Endodermal cell (in vitro differentiated cells): ENCODE results near the gene DNAH6. TPM values are rescaled to one million over a fixed set of nuclear protein-coding genes. Genes with fewer than 3 reads are reported as not detected.

Experiments used
- DNase-seq: peaks from one replicate; pipeline ENCODE4 v3.0.0-alpha.2; 2017
- H3K27ac ChIP-seq: 2 replicates; pipeline ENCODE4 v1.5.1; 2013; ENCODE audit warnings: mild to moderate bottlenecking, low read depth, low read length, moderate library complexity
- H3K27me3 ChIP-seq: 2 replicates; pipeline ENCODE4 v1.6.1; 2013; ENCODE audit warnings: mild to moderate bottlenecking, low read length, moderate library complexity; ENCODE audit not compliant: insufficient read depth, control insufficient read depth, poor library complexity, severe bottlenecking
- H3K36me3 ChIP-seq: 2 replicates; pipeline ENCODE4 v1.7.0; 2013; ENCODE audit warnings: mild to moderate bottlenecking, low read length, moderate library complexity; ENCODE audit not compliant: control insufficient read depth, insufficient read depth
- H3K4me1 ChIP-seq: one replicate; pipeline ENCODE4 v1.7.0; 2013; ENCODE audit warnings: low read length; ENCODE audit not compliant: control insufficient read depth, insufficient read depth
- H3K4me3 ChIP-seq: 2 replicates; pipeline ENCODE4 v1.5.1; 2013; ENCODE audit warnings: mild to moderate bottlenecking, low read length, moderate library complexity
- H3K9ac ChIP-seq: 2 replicates; pipeline ENCODE4 v1.6.1; 2013; ENCODE audit warnings: mild to moderate bottlenecking, low read length, moderate library complexity; ENCODE audit not compliant: poor library complexity, severe bottlenecking; ENCODE audit errors: extremely low read depth
- H3K9me3 ChIP-seq: 2 replicates; pipeline ENCODE4 v1.6.1; 2013; ENCODE audit warnings: mild to moderate bottlenecking, low read length, moderate library complexity; ENCODE audit not compliant: control insufficient read depth
- H3K27ac Mint-ChIP-seq: 2 replicates; pipeline ENCODE4 v1.8.0; 2020; ENCODE audit warnings: mixed read lengths
- H3K27me3 Mint-ChIP-seq: 2 replicates; pipeline ENCODE4 v1.8.0; 2021; ENCODE audit warnings: mild to moderate bottlenecking, mixed read lengths; ENCODE audit not compliant: insufficient read depth
- H3K36me3 Mint-ChIP-seq: 2 replicates; pipeline ENCODE4 v1.8.0; 2020; ENCODE audit warnings: low read depth, mixed read lengths
- H3K4me1 Mint-ChIP-seq: 2 replicates; pipeline ENCODE4 v1.8.0; 2020; ENCODE audit warnings: mixed read lengths
- H3K4me3 Mint-ChIP-seq: 2 replicates; pipeline ENCODE4 v1.8.0; 2020; ENCODE audit warnings: mild to moderate bottlenecking, moderate library complexity, mixed read lengths
- H3K9me3 Mint-ChIP-seq: 2 replicates; pipeline ENCODE4 v1.8.0; 2020; ENCODE audit warnings: mild to moderate bottlenecking, mixed read lengths
- WGBS, 2 experiments: methylation state at CpG; one replicate each; pipeline versions ENCODE4 v1.1.5 to v1.1.7; 2013; ENCODE audit warnings: missing lambda C conversion rate in 2 of 2, mixed read lengths in 1 of 2; ENCODE audit not compliant: insufficient coverage in 1 of 2, insufficient read length in 1 of 2; 5-methylcytosine and 5-hydroxymethylcytosine counted together
- total RNA-seq, 2 donors: library from RNA; stranded (reverse); fragmentation: NEBNext Ultra II Directional in 1 of 2; extraction: Animal tissue kit (Norgen Biotek cat#: 25700) in 1 of 2; gene quantifications; 2 replicates in 1 of 2; 3 replicates in 1 of 2; pipeline ENCODE4 v1.2.1, GENCODE V29; 2021
- TF ChIP-seq, protein P1 (sequence below): fragments of 200-600 bp; sonication (generic); conservative IDR thresholded peaks from 2 replicates; pipeline ENCODE4 v1.5.0; 2021; ENCODE audit warnings: antibody characterized with exemption, mild to moderate bottlenecking

Gene DNAH6
- total RNA-seq, 2 donors from 2014 or later, result 1.6 to 2.0 TPM

GRCh38 chr2:84786601-84787000, 270.3 kb downstream of the DNAH6 start:
- TF ChIP-seq, protein P1, sequence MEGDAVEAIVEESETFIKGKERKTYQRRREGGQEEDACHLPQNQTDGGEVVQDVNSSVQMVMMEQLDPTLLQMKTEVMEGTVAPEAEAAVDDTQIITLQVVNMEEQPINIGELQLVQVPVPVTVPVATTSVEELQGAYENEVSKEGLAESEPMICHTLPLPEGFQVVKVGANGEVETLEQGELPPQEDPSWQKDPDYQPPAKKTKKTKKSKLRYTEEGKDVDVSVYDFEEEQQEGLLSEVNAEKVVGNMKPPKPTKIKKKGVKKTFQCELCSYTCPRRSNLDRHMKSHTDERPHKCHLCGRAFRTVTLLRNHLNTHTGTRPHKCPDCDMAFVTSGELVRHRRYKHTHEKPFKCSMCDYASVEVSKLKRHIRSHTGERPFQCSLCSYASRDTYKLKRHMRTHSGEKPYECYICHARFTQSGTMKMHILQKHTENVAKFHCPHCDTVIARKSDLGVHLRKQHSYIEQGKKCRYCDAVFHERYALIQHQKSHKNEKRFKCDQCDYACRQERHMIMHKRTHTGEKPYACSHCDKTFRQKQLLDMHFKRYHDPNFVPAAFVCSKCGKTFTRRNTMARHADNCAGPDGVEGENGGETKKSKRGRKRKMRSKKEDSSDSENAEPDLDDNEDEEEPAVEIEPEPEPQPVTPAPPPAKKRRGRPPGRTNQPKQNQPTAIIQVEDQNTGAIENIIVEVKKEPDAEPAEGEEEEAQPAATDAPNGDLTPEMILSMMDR, result no peak
- Histone ChIP-seq H3K27ac (no peak overlapping the region), H3K9ac (no peak overlapping the region), H3K36me3 (no peaks in the 10 kb centered on the region), H3K27me3 (no peaks in the 10 kb centered on the region), H3K4me3 (no peak overlapping the region), H3K4me1 (no peaks in the 10 kb centered on the region), H3K9me3 (no peaks in the 10 kb centered on the region)
- Mint-ChIP-seq H3K4me3 (no peak overlapping the region), H3K36me3 (no peaks in the 10 kb centered on the region), H3K27me3 (no peaks in the 10 kb centered on the region), H3K27ac (no peak overlapping the region), H3K9me3 (no peaks in the 10 kb centered on the region), H3K4me1 (peaks cover 8% of the 10 kb centered on the region)
- DNase-seq, result no peak

DNA sequence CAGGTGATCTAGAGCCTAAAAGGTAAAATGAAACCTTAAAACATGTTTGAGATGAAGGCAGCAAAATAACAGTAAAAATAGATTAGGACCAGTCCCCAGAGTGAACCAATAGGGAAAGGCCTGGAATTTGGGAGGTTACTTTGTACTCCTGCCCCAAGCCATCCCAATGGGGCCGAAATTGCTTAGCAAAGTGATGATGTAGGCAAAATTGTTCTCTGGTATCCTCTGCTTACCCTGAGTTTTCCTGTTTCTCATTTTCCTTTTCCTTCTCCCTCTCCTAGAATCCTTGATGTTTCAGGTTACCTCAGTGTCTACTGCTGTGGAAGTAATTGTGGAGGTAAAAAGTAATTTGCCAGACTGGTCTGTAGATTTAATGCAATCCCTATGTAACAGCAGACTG, 271.7 kb downstream of the DNAH6 start:
- no peaks in the 10 kb centered on the region for H3K27me3 Mint-ChIP-seq
- no peaks in the 10 kb centered on the region for H3K9me3 Mint-ChIP-seq
- H3K4me1 Mint-ChIP-seq, result peaks cover under 1% of the 10 kb centered on the region
- no peak overlapping the region for H3K27ac Mint-ChIP-seq
- Histone ChIP-seq H3K9ac (no peak overlapping the region), H3K4me3 (no peak overlapping the region), H3K36me3 (no peaks in the 10 kb centered on the region), H3K4me1 (no peaks in the 10 kb centered on the region), H3K27me3 (no peaks in the 10 kb centered on the region), H3K9me3 (no peaks in the 10 kb centered on the region), H3K27ac (no peak overlapping the region)
- WGBS, 2 experiments, result 95% methylated on average over 1 of the region's 1 CpG; no CpG with 5 or more reads in 1 of the 2 experiments
- no peak overlapping the region for H3K4me3 Mint-ChIP-seq
- no peak for DNase-seq
- TF ChIP-seq, protein P1, result no peak
- no peaks in the 10 kb centered on the region for H3K36me3 Mint-ChIP-seq

DNA sequence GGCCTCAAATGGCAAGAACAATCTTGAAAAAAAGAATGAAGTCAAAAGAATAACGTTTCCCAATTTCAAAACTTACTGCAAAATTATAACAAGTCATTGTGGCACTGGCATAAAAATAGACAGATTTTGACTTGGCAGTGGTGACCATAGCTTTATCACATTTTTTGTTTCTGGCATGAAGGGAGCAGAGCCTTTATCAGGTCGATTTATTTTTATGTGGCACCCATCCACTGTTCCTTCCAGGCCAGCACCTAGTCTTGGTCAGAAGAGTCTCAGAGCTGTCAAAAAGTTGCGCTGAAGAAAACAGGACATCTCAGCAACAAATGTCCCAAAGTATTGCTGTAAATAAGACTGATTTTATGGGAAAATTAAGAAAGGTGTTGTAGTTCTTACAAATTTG, 272.2 kb downstream of the DNAH6 start:
- 86 to 100% methylated on average over 2 to 3 of the region's 3 CpGs for WGBS, 2 experiments

More for the DNA sequence above, 272.2 kb downstream of the DNAH6 start:
- H3K9ac ChIP-seq, result no peak overlapping the region
- H3K36me3 ChIP-seq, result no peaks in the 10 kb centered on the region
- no peaks in the 10 kb centered on the region for H3K4me1 ChIP-seq
- H3K4me3 ChIP-seq, result no peak overlapping the region
- Mint-ChIP-seq H3K27ac (no peak overlapping the region), H3K4me3 (no peak overlapping the region), H3K27me3 (no peaks in the 10 kb centered on the region), H3K4me1 (no peaks in the 10 kb centered on the region), H3K9me3 (peaks cover under 1% of the 10 kb centered on the region), H3K36me3 (no peaks in the 10 kb centered on the region)
- no peak for DNase-seq
- TF ChIP-seq, protein P1, result no peak
- no peaks in the 10 kb centered on the region for H3K9me3 ChIP-seq
- no peaks in the 10 kb centered on the region for H3K27me3 ChIP-seq
- H3K27ac ChIP-seq, result no peak overlapping the region
